Measurements from ENCODE around the gene OSBPL7.

The OSBPL7 gene

DNA sequence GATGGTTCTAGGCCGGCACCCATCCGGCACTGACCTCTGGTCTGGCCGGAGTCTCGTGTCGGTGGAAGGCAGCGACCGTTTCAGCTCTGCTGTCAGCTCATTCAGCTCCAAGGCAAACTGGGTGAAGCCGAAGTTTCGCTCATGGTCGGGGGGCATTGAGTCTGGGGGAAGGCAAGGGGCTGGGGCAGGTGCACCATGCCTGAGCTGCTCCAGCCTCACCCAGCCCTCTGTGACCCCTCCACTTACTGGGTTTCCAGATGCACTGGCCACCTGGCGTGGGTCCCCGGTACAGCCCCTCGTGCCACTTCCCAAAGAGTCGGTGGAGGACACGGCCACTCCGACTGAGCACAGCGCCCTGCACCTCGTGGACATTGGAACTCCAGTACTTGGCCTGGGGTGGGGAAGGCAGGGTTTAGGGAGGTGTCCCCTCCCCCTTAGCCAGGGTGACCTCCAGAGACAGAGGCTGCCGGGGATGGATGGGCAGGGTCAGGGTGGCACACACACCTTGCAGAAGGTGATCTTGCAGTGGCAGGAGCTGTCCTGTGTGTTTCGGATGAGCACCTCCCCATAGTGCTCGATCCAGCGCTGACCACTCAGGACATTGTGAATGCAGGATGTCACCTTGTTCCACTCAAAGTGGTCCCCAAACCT is 12.6 kb downstream of the OSBPL7 start:
- no peaks in the 10 kb centered on the region for H3K4me1 ChIP-seq (ENCODE audit: control insufficient read depth, insufficient read depth, low read length)
- no peak for TF ChIP-seq ZXDB (tag by site-specific recombination; IDR thresholded peaks at IDR 0.05)
- no peak for TF ChIP-seq ZBTB21 (tag by site-specific recombination; IDR thresholded peaks at IDR 0.05)
- TF ChIP-seq SETDB1 (IDR thresholded peaks at IDR 0.05; ENCODE audit: insufficient read length, low read length) = no peak
- no peak for TF ChIP-seq TRIM28 (IDR thresholded peaks at IDR 0.05; ENCODE audit: borderline replicate concordance, low read length)
- TF ChIP-seq ZNF623 (tag by site-specific recombination; IDR thresholded peaks at IDR 0.05) = no peak
- no peak for TF ChIP-seq ZNF37A (tag by site-specific recombination; IDR thresholded peaks at IDR 0.05)
- no peak for TF ChIP-seq ZNF639 (tag by site-specific recombination; IDR thresholded peaks at IDR 0.05)
- TF ChIP-seq, protein P1, sequence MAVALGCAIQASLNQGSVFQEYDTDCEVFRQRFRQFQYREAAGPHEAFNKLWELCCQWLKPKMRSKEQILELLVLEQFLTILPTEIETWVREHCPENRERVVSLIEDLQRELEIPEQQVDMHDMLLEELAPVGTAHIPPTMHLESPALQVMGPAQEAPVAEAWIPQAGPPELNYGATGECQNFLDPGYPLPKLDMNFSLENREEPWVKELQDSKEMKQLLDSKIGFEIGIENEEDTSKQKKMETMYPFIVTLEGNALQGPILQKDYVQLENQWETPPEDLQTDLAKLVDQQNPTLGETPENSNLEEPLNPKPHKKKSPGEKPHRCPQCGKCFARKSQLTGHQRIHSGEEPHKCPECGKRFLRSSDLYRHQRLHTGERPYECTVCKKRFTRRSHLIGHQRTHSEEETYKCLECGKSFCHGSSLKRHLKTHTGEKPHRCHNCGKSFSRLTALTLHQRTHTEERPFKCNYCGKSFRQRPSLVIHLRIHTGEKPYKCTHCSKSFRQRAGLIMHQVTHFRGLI (tag by site-specific recombination; IDR thresholded peaks at IDR 0.05) = no peak
- no peak for TF ChIP-seq ZNF155 (tag by site-specific recombination; IDR thresholded peaks at IDR 0.05)
- no peak for TF ChIP-seq ZNF132 (tag by site-specific recombination; IDR thresholded peaks at IDR 0.05; ENCODE audit: borderline replicate concordance)
- TF ChIP-seq, protein P2, sequence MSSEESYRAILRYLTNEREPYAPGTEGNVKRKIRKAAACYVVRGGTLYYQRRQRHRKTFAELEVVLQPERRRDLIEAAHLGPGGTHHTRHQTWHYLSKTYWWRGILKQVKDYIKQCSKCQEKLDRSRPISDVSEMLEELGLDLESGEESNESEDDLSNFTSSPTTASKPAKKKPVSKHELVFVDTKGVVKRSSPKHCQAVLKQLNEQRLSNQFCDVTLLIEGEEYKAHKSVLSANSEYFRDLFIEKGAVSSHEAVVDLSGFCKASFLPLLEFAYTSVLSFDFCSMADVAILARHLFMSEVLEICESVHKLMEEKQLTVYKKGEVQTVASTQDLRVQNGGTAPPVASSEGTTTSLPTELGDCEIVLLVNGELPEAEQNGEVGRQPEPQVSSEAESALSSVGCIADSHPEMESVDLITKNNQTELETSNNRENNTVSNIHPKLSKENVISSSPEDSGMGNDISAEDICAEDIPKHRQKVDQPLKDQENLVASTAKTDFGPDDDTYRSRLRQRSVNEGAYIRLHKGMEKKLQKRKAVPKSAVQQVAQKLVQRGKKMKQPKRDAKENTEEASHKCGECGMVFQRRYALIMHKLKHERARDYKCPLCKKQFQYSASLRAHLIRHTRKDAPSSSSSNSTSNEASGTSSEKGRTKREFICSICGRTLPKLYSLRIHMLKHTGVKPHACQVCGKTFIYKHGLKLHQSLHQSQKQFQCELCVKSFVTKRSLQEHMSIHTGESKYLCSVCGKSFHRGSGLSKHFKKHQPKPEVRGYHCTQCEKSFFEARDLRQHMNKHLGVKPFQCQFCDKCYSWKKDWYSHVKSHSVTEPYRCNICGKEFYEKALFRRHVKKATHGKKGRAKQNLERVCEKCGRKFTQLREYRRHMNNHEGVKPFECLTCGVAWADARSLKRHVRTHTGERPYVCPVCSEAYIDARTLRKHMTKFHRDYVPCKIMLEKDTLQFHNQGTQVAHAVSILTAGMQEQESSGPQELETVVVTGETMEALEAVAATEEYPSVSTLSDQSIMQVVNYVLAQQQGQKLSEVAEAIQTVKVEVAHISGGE (tag by site-specific recombination; conservative IDR thresholded peaks at IDR 0.05; ENCODE audit: low read depth) = no peak
- TF ChIP-seq, protein P3, sequence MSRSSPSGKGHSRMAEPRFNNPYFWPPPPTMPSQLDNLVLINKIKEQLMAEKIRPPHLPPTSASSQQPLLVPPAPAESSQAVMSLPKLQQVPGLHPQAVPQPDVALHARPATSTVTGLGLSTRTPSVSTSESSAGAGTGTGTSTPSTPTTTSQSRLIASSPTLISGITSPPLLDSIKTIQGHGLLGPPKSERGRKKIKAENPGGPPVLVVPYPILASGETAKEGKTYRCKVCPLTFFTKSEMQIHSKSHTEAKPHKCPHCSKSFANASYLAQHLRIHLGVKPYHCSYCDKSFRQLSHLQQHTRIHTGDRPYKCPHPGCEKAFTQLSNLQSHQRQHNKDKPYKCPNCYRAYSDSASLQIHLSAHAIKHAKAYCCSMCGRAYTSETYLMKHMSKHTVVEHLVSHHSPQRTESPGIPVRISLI (tag by site-specific recombination; IDR thresholded peaks at IDR 0.05) = no peak
- no peak for TF ChIP-seq WT1 (tag by site-specific recombination; IDR thresholded peaks at IDR 0.05)
- TF ChIP-seq, protein P4, sequence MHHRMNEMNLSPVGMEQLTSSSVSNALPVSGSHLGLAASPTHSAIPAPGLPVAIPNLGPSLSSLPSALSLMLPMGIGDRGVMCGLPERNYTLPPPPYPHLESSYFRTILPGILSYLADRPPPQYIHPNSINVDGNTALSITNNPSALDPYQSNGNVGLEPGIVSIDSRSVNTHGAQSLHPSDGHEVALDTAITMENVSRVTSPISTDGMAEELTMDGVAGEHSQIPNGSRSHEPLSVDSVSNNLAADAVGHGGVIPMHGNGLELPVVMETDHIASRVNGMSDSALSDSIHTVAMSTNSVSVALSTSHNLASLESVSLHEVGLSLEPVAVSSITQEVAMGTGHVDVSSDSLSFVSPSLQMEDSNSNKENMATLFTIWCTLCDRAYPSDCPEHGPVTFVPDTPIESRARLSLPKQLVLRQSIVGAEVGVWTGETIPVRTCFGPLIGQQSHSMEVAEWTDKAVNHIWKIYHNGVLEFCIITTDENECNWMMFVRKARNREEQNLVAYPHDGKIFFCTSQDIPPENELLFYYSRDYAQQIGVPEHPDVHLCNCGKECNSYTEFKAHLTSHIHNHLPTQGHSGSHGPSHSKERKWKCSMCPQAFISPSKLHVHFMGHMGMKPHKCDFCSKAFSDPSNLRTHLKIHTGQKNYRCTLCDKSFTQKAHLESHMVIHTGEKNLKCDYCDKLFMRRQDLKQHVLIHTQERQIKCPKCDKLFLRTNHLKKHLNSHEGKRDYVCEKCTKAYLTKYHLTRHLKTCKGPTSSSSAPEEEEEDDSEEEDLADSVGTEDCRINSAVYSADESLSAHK (tag by site-specific recombination; IDR thresholded peaks at IDR 0.05) = no peak
- no peak for TF ChIP-seq KLF8 (tag by site-specific recombination; IDR thresholded peaks at IDR 0.05)
- TF ChIP-seq ZNF654 (tag by site-specific recombination; IDR thresholded peaks at IDR 0.05; ENCODE audit: low read depth) = no peak
- TF ChIP-seq ZFP69B (tag by site-specific recombination; IDR thresholded peaks at IDR 0.05) = no peak
- TF ChIP-seq KLF1 (tag by site-specific recombination; IDR thresholded peaks at IDR 0.05) = no peak
- no peak overlapping the region for H3K4me3 ChIP-seq (ENCODE audit: low read depth, low read length)
- ChIA-PET CTCF (interaction anchor here (1.1 kb wide), 2 partner anchors 8 to 32 kb away, joined by 4 read pairs; no protein-coding TSS in a partner anchor), POLR2A (no interaction called here)
- H3K27ac ChIP-seq (ENCODE audit: extremely low read depth, low read depth, low read length) = no peak overlapping the region
- peaks cover 0 to 48% of the 10 kb centered on the region in 2 experiments; a peak in 1 of 3 replicates for H3K36me3 ChIP-seq (ENCODE audit: control insufficient read depth in 2 of 2, insufficient read depth in 1 of 2, low read length in 2 of 2)
- H3K9me3 ChIP-seq (ENCODE audit: control insufficient read depth, insufficient read depth, low read depth, low read length) = no peaks in the 10 kb centered on the region

Measured in HEK293 (cell line).